ENCODE results near the gene MEGF11.

The MEGF11 gene

DNA sequence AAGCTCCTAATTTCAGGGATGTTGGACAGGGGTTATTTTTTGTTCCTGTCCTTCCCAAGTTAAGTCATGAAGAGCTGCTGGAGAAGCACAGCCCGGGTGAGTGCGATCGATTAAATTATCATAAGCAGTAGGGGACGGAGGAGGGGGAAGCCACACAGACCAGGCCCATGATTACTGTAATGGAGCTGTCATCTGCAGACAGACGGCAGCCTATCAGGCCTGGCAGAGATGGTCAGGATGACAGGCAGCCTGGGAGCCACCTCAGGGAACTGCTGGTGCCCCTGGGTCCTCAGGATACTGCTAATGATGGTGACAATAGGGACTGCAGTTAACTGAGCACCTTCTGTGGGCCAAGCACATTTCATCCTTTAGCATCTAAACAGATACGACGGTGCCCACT, 236.6 kb downstream of the MEGF11 start:
- no peak for DNase-seq (ENCODE audit: low read depth)
- H3K4me3 ChIP-seq (ENCODE audit: low read depth, low read length): no peak overlapping the region
- TF ChIP-seq, protein P1, sequence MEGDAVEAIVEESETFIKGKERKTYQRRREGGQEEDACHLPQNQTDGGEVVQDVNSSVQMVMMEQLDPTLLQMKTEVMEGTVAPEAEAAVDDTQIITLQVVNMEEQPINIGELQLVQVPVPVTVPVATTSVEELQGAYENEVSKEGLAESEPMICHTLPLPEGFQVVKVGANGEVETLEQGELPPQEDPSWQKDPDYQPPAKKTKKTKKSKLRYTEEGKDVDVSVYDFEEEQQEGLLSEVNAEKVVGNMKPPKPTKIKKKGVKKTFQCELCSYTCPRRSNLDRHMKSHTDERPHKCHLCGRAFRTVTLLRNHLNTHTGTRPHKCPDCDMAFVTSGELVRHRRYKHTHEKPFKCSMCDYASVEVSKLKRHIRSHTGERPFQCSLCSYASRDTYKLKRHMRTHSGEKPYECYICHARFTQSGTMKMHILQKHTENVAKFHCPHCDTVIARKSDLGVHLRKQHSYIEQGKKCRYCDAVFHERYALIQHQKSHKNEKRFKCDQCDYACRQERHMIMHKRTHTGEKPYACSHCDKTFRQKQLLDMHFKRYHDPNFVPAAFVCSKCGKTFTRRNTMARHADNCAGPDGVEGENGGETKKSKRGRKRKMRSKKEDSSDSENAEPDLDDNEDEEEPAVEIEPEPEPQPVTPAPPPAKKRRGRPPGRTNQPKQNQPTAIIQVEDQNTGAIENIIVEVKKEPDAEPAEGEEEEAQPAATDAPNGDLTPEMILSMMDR (IDR thresholded peaks at IDR 0.05; ENCODE audit: low read depth, low read length, missing control alignments): no peak

GRCh38 chr15:66016199-66016598, 237.4 kb downstream of the MEGF11 start:
- TF ChIP-seq, protein P1 (IDR thresholded peaks at IDR 0.05; ENCODE audit: low read depth, low read length, missing control alignments): no peak

GRCh38 chr15:66014635-66015182, 238.8 kb downstream of the MEGF11 start:
- DNase-seq (ENCODE audit: low read depth): no peak
- no peak overlapping the region for H3K4me3 ChIP-seq (ENCODE audit: low read depth, low read length)
- TF ChIP-seq, protein P1 (IDR thresholded peaks at IDR 0.05; ENCODE audit: low read depth, low read length, missing control alignments): no peak

More at GRCh38 chr15:66016199-66016598, 237.4 kb downstream of the MEGF11 start:
- DNase-seq (ENCODE audit: low read depth): no peak
- H3K4me3 ChIP-seq (ENCODE audit: low read depth, low read length): no peak overlapping the region

GRCh38 chr15:66014022-66014421, 239.5 kb downstream of the MEGF11 start:
- H3K4me3 ChIP-seq (ENCODE audit: low read depth, low read length): no peak overlapping the region
- DNase-seq (ENCODE audit: low read depth): no peak
- TF ChIP-seq, protein P1 (IDR thresholded peaks at IDR 0.05; ENCODE audit: low read depth, low read length, missing control alignments): no peak

- TF ChIP-seq, protein P1 (IDR thresholded peaks at IDR 0.05; ENCODE audit: low read depth, low read length, missing control alignments): no peak
- no peak overlapping the region for H3K4me3 ChIP-seq (ENCODE audit: low read depth, low read length)
- DNase-seq (ENCODE audit: low read depth): no peak
Measured at GRCh38 chr15:66008940-66009562, 244.5 kb downstream of the MEGF11 start.

DNA sequence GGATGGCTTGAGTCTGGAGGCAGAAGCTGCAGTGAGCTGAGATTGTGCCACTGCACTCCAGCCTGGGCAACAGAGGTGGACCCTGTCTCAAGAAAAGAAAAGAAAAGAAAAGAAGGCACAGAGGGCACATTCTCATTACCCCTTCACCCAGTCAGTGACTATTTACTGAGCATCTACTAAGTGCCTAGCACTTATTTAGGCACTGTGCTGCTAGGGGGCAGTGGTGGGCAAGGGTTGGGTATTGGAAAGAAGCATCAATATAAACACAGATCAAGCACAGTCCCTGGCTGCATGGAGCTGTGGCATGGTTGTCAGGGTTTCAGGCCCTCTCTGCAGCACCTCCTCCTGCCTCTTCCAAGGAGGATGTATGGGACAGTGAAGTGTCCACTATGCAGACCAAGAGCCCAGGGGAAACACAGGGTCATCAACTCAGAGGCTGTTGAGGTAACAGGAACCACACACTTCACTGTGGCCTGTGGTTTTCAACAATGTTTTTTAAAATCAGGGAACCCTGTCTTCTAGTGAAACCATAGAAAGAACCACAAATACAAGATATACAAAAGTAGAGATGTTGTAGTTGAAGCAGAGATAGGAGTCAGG, 245.8 kb downstream of the MEGF11 start:
- DNase-seq (ENCODE audit: low read depth): no peak
- TF ChIP-seq, protein P1 (IDR thresholded peaks at IDR 0.05; ENCODE audit: low read depth, low read length, missing control alignments): peak; percentile 45
- no peak overlapping the region for H3K4me3 ChIP-seq (ENCODE audit: low read depth, low read length)
